HTERT RPE-1 (cell line): Measurements from ENCODE around the gene HS6ST3.
"Not testable (repeated sequence)": the region's sequence is repeated elsewhere in the genome, so short reads cannot be mapped to it uniquely, and the experiment has no call there.

Experiments
- in situ Hi-C: fragments of 300-500 bp; cut with MboI; formaldehyde crosslinking; loops from 4 replicates; pipeline ENCODE4 v1.14.3; 2020; ENCODE audit warnings: low sequenced_read_pairs

Gene HS6ST3

DNA sequence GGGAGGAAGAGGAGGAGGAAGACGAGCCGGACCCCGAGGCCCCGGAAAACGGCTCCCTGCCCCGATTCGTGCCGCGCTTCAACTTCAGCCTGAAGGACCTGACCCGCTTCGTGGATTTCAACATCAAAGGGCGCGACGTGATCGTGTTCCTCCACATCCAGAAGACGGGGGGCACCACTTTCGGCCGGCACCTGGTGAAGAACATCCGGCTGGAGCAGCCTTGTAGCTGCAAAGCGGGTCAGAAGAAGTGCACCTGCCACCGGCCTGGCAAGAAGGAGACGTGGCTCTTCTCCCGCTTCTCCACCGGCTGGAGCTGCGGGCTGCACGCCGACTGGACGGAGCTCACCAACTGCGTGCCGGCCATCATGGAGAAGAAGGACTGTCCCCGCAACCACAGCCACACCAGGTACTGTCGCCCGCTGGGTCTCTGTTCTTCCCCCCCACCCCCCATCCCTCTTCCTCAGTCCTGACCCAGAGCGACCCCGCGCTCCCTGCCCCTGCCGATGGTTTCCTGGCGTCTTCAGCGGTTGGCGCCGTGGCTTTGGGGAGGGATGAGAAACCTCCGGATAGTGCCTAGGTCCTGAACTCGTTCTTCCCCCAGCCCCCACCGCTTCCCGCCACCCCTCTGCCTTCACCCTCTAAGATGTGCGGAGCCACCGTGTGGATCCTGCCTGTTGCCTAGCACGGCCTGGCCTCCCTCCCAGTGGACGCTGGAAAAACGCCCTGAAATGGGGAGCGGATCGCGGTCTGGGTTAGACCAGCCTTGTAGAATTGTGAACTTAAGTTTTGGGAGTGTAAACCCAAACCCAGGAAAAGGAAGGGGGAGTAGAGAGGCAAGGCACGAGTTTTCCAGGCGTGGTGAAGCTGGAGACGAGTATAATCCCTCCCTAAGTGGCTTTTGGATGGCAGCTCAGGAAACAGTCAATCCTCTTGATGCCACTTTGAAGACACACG is 1.5 kb downstream of the HS6ST3 start:
- in situ Hi-C loops = no loop called here

GRCh38 chr13:96093296-96094006 is 3.5 kb downstream of the HS6ST3 start:
- in situ Hi-C loops = no loop called here

GRCh38 chr13:96100457-96101220 is 10.7 kb downstream of the HS6ST3 start:
- in situ Hi-C loops = no loop called here

DNA sequence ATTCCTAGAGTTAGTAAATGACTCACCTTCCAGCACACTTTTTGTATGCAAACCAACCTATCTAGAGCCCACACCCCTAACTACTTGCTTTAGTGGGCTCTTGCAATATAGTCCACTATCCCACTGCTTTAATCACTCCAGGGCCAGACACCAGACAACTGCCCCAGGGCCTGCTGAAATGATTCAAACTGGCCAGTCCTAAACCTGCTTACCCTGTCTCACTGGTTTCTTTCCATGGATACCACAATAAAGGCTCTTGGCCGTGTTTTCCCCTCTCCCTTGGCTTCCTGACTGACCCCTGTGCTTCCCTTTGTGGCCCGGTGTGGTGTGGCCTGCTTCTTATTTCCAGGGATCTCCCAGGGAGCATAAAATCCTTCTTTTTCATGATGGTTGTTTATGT is 14.6 kb downstream of the HS6ST3 start:
- in situ Hi-C loops = no loop called here

DNA sequence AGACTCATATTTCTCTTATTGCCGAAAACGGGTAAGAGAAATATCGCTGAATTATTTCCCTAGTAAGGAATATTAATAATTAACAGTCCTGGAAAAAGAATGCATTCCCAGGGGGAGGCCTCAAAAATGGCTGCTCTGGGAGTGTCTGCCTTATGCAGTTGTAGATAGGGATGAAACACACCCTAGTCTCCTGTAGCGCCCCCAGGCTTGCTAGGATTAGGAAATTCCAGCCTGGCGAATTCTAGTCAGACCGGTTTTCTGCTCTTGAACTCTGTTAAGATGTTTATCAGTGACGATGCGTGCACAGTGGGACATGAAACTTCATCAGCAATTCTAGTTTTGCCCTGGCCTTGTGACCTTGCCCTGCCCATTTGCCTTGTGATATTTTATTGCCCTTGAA is 18.2 kb downstream of the HS6ST3 start:
- in situ Hi-C loops = not testable (repeated sequence)

DNA sequence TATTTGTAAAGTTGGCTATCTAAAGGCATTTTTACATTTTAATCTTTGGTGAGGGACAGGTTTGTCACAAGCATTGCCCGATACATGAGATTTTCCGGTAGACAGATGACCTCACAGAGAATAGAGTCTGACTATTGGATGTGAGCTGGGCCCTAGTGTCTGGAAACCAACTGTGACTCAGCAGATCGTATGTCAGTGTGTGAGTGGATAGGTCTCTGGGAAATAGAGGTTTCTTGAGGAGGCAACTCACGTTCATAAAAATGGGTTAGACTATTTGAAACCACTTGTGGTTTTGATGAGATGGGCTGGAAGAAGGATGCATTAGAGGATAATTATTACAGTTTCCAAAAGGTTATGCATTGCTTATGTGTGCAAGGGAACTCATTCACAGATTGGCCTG is 19.2 kb downstream of the HS6ST3 start:
- in situ Hi-C loops = no loop called here

GRCh38 chr13:96112936-96113335 is 23.0 kb downstream of the HS6ST3 start:
- in situ Hi-C loops = no loop called here

- in situ Hi-C loops = not testable (repeated sequence)
These were observed 25.5 kb downstream of the HS6ST3 start for GRCh38 chr13:96115368-96115767.

- in situ Hi-C loops = no loop called here
These were observed 30.0 kb downstream of the HS6ST3 start for GRCh38 chr13:96119921-96120320.

DNA sequence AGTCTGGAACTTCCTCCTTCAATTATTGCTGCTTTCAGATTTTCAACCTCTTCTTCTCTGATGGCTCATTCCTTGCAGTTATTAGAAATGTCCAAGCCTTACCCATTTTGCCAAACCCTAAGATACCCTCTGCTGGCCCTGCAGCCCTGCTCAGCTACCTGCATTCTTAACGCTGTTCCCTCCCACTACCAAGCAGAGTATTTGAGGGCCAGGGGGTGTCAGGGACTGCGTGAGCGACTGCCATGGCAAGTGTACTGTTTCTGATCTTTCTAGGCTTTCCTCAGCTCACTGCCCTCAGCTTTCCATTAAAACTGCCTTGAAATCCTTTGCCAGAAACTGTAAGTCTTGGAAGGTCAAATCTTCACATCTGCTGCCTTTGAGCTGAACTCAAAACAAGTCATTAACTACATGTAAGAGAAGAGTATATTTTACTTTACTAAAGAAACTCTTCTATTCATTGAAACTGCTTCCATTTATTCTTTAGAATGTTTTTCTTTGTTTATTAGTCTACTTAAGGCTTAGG is 41.0 kb downstream of the HS6ST3 start:
- in situ Hi-C loops = no loop called here

GRCh38 chr13:96141032-96141431 is 51.1 kb downstream of the HS6ST3 start:
- in situ Hi-C loops = no loop called here

DNA sequence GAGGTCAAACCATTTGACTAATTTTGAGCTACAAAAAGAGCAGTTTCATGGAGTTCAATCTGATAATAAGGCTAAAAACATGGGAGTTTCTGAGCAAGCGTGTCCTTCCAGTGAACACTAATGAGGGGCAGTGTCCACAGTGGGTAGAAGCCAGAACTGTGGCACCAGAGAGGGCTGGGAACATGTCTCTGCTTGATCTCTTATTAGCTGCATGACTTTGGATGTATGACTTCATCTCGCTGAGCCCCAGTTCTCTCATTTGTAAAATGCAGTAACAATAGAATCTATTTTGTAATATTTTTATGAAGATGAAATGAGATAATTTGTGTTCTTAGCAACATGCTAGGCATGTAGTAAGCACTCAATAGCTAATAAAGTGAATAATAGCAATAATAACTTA is 69.8 kb downstream of the HS6ST3 start:
- in situ Hi-C loops = no loop called here

GRCh38 chr13:96161141-96161540 is 71.2 kb downstream of the HS6ST3 start:
- in situ Hi-C loops = no loop called here

- in situ Hi-C loops = no loop called here
These were observed 75.9 kb downstream of the HS6ST3 start for GRCh38 chr13:96165840-96166239.

DNA sequence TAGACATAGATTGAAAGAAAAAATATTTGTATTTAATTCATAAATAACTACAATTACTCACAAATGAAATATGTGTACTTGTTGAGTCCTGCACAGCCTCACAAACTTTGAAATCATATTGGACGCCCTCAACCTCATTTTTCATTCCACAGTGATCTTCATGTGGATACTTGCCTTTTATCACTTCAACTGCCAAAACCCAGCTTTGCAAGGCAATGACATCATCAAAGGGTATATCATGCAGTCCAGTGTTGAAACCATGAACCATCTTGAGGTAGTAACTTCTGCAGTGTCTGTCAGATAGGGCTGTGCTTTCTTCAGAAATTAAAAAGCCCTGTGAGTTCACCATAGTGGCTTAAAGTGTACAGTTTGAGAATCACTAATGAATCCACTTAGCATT is 82.2 kb downstream of the HS6ST3 start:
- in situ Hi-C loops = no loop called here

DNA sequence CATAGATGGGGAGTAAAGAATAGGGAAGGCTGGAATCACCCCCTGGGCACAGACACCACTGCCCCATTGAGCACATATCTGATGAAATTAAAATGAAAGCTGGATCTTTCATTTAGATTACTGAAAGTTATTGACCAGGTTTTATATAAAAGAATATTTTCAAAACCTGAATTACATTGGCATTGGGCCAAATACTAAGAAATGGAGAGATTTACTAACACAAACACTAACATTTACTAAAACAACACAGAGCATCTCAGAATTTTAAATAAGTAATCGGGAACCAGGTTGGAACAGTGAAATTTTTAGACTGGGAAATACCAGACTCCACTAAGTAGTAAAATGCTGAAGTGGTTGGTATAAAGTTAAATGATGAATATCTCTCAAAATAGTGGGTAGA is 88.9 kb downstream of the HS6ST3 start:
- in situ Hi-C loops = no loop called here

- in situ Hi-C loops = no loop called here
These were observed 89.4 kb downstream of the HS6ST3 start for GRCh38 chr13:96179309-96179708.

DNA sequence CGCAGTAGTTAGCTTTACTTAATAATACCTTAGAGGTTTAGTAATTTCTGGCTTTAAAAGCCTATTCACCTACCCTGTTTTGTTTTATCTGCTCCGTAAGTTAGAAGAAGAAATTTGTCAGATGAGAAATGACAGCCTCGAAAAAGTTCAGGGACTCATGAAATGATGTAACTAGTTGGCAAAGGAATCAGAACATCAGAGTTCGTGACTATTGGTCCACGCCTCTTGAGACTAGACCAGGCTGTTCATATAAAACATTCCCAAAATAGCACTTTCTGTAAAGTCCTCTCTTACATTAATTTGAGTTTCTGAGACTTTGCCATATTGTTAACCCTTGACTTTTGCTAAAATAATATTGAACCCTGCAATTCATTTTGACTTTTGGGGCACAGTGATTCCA is 92.0 kb downstream of the HS6ST3 start:
- in situ Hi-C loops = no loop called here

GRCh38 chr13:96185818-96186217 is 95.9 kb downstream of the HS6ST3 start:
- in situ Hi-C loops = no loop called here

DNA sequence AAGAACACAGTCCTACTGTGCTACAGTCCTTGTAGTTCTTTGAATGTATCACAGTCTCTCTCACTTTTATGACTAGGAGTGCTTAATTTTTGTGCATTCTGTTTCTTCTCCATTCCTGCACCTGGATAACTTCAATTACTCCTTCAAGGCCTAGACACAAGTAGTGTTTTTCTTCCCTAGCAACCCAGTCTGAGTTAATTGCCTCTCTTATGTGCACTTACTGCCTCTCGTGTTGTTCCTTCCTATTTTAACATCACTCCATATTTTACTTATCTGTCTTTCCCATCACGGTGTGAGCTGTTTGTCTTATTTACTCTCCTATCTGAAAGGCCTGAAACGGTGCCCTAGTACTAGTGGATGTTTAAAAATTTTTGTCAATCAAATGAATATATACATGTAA is 101.5 kb downstream of the HS6ST3 start:
- in situ Hi-C loops = no loop called here

DNA sequence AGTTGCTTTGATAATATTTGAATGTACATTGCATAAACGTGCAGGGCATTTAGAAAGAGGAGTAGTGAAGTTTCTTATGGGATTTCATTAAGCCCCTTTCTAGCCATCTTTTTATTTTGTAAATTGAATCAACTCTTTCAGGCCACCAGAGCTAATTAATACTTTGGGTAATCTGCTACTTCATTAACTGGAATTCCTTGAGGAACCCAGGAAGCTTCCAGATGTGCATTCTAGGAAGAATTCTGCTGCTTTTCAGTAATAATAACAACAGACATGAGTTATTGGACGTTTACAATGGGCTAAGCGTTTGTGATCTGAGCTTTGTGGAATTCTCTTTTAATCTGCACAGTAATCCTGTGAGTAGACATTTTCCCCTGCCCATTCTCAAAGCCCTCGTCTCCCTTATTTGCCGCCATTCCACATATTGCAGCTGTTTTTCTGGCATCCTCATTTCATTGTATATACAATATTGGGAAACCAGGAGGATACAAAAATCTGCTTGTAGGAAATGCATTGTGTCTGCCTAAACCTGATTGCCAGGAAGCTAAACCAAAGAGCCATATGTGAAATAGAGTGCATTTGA is 103.9 kb downstream of the HS6ST3 start:
- in situ Hi-C loops = no loop called here
